Measurements from ENCODE around the gene TK1.
"Not testable (repeated sequence)": the region's sequence is repeated elsewhere in the genome, so short reads cannot be mapped to it uniquely, and the experiment has no call there.

TK1 gene

GRCh38 chr17:78176548-78177025, 10.3 kb downstream of the TK1 start:
- DNase-seq (ENCODE audit: low read depth in 2 of 2) = peak; percentile 52 to 69

- no peak for DNase-seq (ENCODE audit: low read depth in 2 of 2)
Observed at GRCh38 chr17:78175643-78175981, 11.2 kb downstream of the TK1 start.

GRCh38 chr17:78174870-78175642, 11.8 kb downstream of the TK1 start:
- no peak for DNase-seq (ENCODE audit: low read depth in 2 of 2)

- no peak for DNase-seq (ENCODE audit: low read depth in 2 of 2)
Observed at GRCh38 chr17:78174346-78174869, 12.4 kb downstream of the TK1 start.

GRCh38 chr17:78173097-78173715, 13.6 kb downstream of the TK1 start:
- no peak for DNase-seq (ENCODE audit: low read depth in 2 of 2)

- no peak for DNase-seq (ENCODE audit: low read depth in 2 of 2)
Observed at GRCh38 chr17:78172249-78173051, 14.4 kb downstream of the TK1 start.

- DNase-seq (ENCODE audit: low read depth in 2 of 2) = not testable (repeated sequence)
Observed at GRCh38 chr17:78171591-78172248, 15.1 kb downstream of the TK1 start.

GRCh38 chr17:78170692-78171590, 15.9 kb downstream of the TK1 start:
- DNase-seq (ENCODE audit: low read depth in 2 of 2) = no peak

- peak in 1 of 2 donors; percentile 53 for DNase-seq (ENCODE audit: low read depth in 2 of 2)
Observed at GRCh38 chr17:78168903-78169793, 17.7 kb downstream of the TK1 start.

- peak; percentile 72 to 87 for DNase-seq (ENCODE audit: low read depth in 2 of 2)
Observed at GRCh38 chr17:78168242-78168902, 18.5 kb downstream of the TK1 start, which contains the start of gene SYNGR2. Gene SYNGR2 (plus strand): TSS chr17:78168581. CDS start chr17:78168617, 36 bp downstream.

GRCh38 chr17:78166416-78166815, 20.4 kb downstream of the TK1 start:
- no peak for DNase-seq (ENCODE audit: low read depth in 2 of 2)

GRCh38 chr17:78164748-78165607, 21.9 kb downstream of the TK1 start:
- DNase-seq (ENCODE audit: low read depth in 2 of 2) = no peak

GRCh38 chr17:78163881-78164747, 22.7 kb downstream of the TK1 start:
- DNase-seq (ENCODE audit: low read depth in 2 of 2) = no peak

- no peak for DNase-seq (ENCODE audit: low read depth in 2 of 2)
Observed at GRCh38 chr17:78159575-78160158, 27.2 kb downstream of the TK1 start.

GRCh38 chr17:78154903-78155811, 31.7 kb downstream of the TK1 start:
- DNase-seq (ENCODE audit: low read depth in 2 of 2) = no peak

Measured in stimulated activated CD4-positive, alpha-beta T cell treated with anti-CD3 and anti-CD28 coated beads, Interleukin-15, amount 100 ng/mL, for 48 hours (primary cell).